Stomach smooth muscle (tissue), 2 donors: ENCODE results near the gene VGF.
"Not testable (repeated sequence)": the region's sequence is repeated elsewhere in the genome, so short reads cannot be mapped to it uniquely, and the experiment has no call there.

Experiments
- H3K27ac ChIP-seq: one replicate; pipeline ENCODE4 v1.7.0; 2013; ENCODE audit warnings: mild to moderate bottlenecking, low read length, inconsistent platforms
- H3K27me3 ChIP-seq, 2 donors: one replicate each; pipeline ENCODE4 v1.7.0; 2013; ENCODE audit warnings: low read length in 2 of 2; ENCODE audit not compliant: insufficient read depth in 2 of 2, control insufficient read depth in 1 of 2
- H3K36me3 ChIP-seq, 2 donors: one replicate each; pipeline ENCODE4 v1.7.0; 2013; ENCODE audit warnings: low read length in 2 of 2; ENCODE audit not compliant: control insufficient read depth in 2 of 2, insufficient read depth in 2 of 2
- H3K4me1 ChIP-seq: one replicate; pipeline ENCODE4 v1.7.0; 2013; ENCODE audit warnings: low read length; ENCODE audit not compliant: control insufficient read depth, insufficient read depth
- H3K4me3 ChIP-seq, 2 donors: one replicate each; pipeline ENCODE4 v1.7.0; 2013; ENCODE audit warnings: low read length in 2 of 2
- H3K9ac ChIP-seq, 2 donors: one replicate each; pipeline ENCODE4 v1.7.0; 2013; ENCODE audit warnings: low read length in 2 of 2, mild to moderate bottlenecking in 1 of 2
- H3K9me3 ChIP-seq, 2 donors: one replicate each; pipeline ENCODE4 v1.7.0; 2013; ENCODE audit warnings: low read length in 2 of 2; ENCODE audit not compliant: control insufficient read depth in 2 of 2
- donor health status: healthy.
- donor health status: Pancreatic carcinoma.

The VGF gene

GRCh38 chr7:101132626-101133600 is 32.5 kb downstream of the VGF start:
- H3K27ac ChIP-seq, H3K36me3 ChIP-seq, H3K27me3 ChIP-seq, H3K4me1 ChIP-seq, H3K9ac ChIP-seq, H3K4me3 ChIP-seq, H3K9me3 ChIP-seq: not testable (repeated sequence)

- Histone ChIP-seq H3K36me3 (no peaks in the 10 kb centered on the region), H3K27ac (no peak overlapping the region), H3K27me3 (no peaks in the 10 kb centered on the region), H3K4me3 (no peak overlapping the region), H3K4me1 (peaks cover 18% of the 10 kb centered on the region), H3K9me3 (no peaks in the 10 kb centered on the region), H3K9ac (no peak overlapping the region)
Measured at GRCh38 chr7:101129603-101130117, 35.7 kb downstream of the VGF start.

GRCh38 chr7:101128040-101128834 is 37.1 kb downstream of the VGF start:
- Histone ChIP-seq H3K9me3 (no peaks in the 10 kb centered on the region), H3K4me1 (peaks cover 23% of the 10 kb centered on the region), H3K27me3 (no peaks in the 10 kb centered on the region), H3K4me3 (no peak overlapping the region), H3K9ac (no peak overlapping the region), H3K36me3 (no peaks in the 10 kb centered on the region), H3K27ac (no peak overlapping the region)

GRCh38 chr7:101127460-101128039 is 37.8 kb downstream of the VGF start:
- Histone ChIP-seq H3K27me3 (no peaks in the 10 kb centered on the region), H3K4me1 (peaks cover 30% of the 10 kb centered on the region), H3K36me3 (no peaks in the 10 kb centered on the region), H3K9me3 (no peaks in the 10 kb centered on the region), H3K4me3 (peak overlapping the region; percentile 62 to 70), H3K27ac (no peak overlapping the region), H3K9ac (peak overlapping the region; percentile 28 to 51)

- peak within 1 kb of the TSS; percentile 38 to 51 for H3K9ac ChIP-seq
- peak within 1 kb of the TSS; percentile 62 to 70 for H3K4me3 ChIP-seq
- no peaks in the 10 kb centered on the region for H3K36me3 ChIP-seq
- no peaks in the 10 kb centered on the region for H3K27me3 ChIP-seq
- H3K4me1 ChIP-seq, result peaks cover 34% of the 10 kb centered on the region
- H3K9me3 ChIP-seq, result no peaks in the 10 kb centered on the region
- H3K27ac ChIP-seq, result no peak within 1 kb of the TSS
Measured at GRCh38 chr7:101126651-101127459, 38.5 kb downstream of the VGF start, which contains the start of gene SERPINE1. TSS of gene SERPINE1 (plus strand) at chr7:101127104. CDS start at chr7:101128394, 1,290 bp downstream.

GRCh38 chr7:101125989-101126650 is 39.2 kb downstream of the VGF start:
- Histone ChIP-seq H3K36me3 (no peaks in the 10 kb centered on the region), H3K27ac (no peak overlapping the region)

GRCh38 chr7:101124376-101125056 is 40.9 kb downstream of the VGF start:
- peaks cover 46% of the 10 kb centered on the region for H3K4me1 ChIP-seq
- H3K9me3 ChIP-seq, result no peaks in the 10 kb centered on the region
- H3K4me3 ChIP-seq, result peak overlapping the region in 1 of 2 donors; percentile 25
- H3K27ac ChIP-seq, result peak overlapping the region; percentile 24
- peak overlapping the region in 1 of 2 donors; percentile 28 for H3K9ac ChIP-seq
- no peaks in the 10 kb centered on the region for H3K27me3 ChIP-seq
- no peaks in the 10 kb centered on the region for H3K36me3 ChIP-seq

More at GRCh38 chr7:101125989-101126650, 39.2 kb downstream of the VGF start:
- no peaks in the 10 kb centered on the region for H3K27me3 ChIP-seq
- H3K4me3 ChIP-seq, result peak overlapping the region; percentile 62 to 70
- H3K9ac ChIP-seq, result peak overlapping the region; percentile 38 to 51
- H3K9me3 ChIP-seq, result no peaks in the 10 kb centered on the region
- H3K4me1 ChIP-seq, result peaks cover 41% of the 10 kb centered on the region

GRCh38 chr7:101123703-101124068 is 41.7 kb downstream of the VGF start:
- H3K36me3 ChIP-seq, result no peaks in the 10 kb centered on the region
- no peak overlapping the region for H3K9ac ChIP-seq
- no peak overlapping the region for H3K4me3 ChIP-seq
- no peak overlapping the region for H3K27ac ChIP-seq
- peaks cover 46% of the 10 kb centered on the region for H3K4me1 ChIP-seq
- no peaks in the 10 kb centered on the region for H3K9me3 ChIP-seq
- no peaks in the 10 kb centered on the region for H3K27me3 ChIP-seq

GRCh38 chr7:101122933-101123702 is 42.3 kb downstream of the VGF start:
- Histone ChIP-seq H3K4me3 (peak overlapping the region; percentile 71 to 75), H3K27me3 (no peaks in the 10 kb centered on the region), H3K4me1 (peaks cover 48% of the 10 kb centered on the region), H3K9me3 (no peaks in the 10 kb centered on the region), H3K36me3 (no peaks in the 10 kb centered on the region), H3K9ac (peak overlapping the region in 1 of 2 donors; percentile 95), H3K27ac (peak overlapping the region; percentile 91)
